ENCODE measurements around the gene CCDC158. TPM values are rescaled to one million over a fixed set of nuclear protein-coding genes. Genes with fewer than 3 reads are reported as not detected.

CCDC158 gene
- total RNA-seq, 1 donor from 2014 or later = not detected

GRCh38 chr4:76354517-76355473 lies 66.1 kb downstream of the CCDC158 start:
- Mint-ChIP-seq H3K4me1 (ENCODE audit: low read depth, unreplicated experiment) (no peaks in the 10 kb centered on the region), H3K27ac (ENCODE audit: unreplicated experiment) (no peak overlapping the region)

GRCh38 chr4:76342803-76343202 lies 78.1 kb downstream of the CCDC158 start:
- Mint-ChIP-seq H3K36me3 (ENCODE audit: unreplicated experiment) (peaks cover 4% of the 10 kb centered on the region), H3K9me3 (ENCODE audit: unreplicated experiment) (no peaks in the 10 kb centered on the region)
- no peak for TF ChIP-seq CTCF (IDR thresholded peaks at IDR 0.05; ENCODE audit: partially characterized antibody, unreplicated experiment)

More at GRCh38 chr4:76354517-76355473, 66.1 kb downstream of the CCDC158 start:
- peaks cover 2% of the 10 kb centered on the region for H3K9me3 Mint-ChIP-seq (ENCODE audit: unreplicated experiment)
- H3K27me3 Mint-ChIP-seq (ENCODE audit: unreplicated experiment) = peaks cover 4% of the 10 kb centered on the region
- H3K36me3 Mint-ChIP-seq (ENCODE audit: unreplicated experiment) = peaks cover 23% of the 10 kb centered on the region
- DNase-seq = no peak
- no peak overlapping the region for H3K4me3 Mint-ChIP-seq (ENCODE audit: unreplicated experiment)
- TF ChIP-seq CTCF (IDR thresholded peaks at IDR 0.05; ENCODE audit: partially characterized antibody, unreplicated experiment) = no peak

GRCh38 chr4:76342191-76342590 lies 78.8 kb downstream of the CCDC158 start:
- no peak overlapping the region for H3K4me3 Mint-ChIP-seq (ENCODE audit: unreplicated experiment)
- H3K4me1 Mint-ChIP-seq (ENCODE audit: low read depth, unreplicated experiment) = no peaks in the 10 kb centered on the region
- TF ChIP-seq CTCF (IDR thresholded peaks at IDR 0.05; ENCODE audit: partially characterized antibody, unreplicated experiment) = no peak
- DNase-seq = no peak
- no peak overlapping the region for H3K27ac Mint-ChIP-seq (ENCODE audit: unreplicated experiment)
- no peaks in the 10 kb centered on the region for H3K27me3 Mint-ChIP-seq (ENCODE audit: unreplicated experiment)
- H3K36me3 Mint-ChIP-seq (ENCODE audit: unreplicated experiment) = no peaks in the 10 kb centered on the region
- H3K9me3 Mint-ChIP-seq (ENCODE audit: unreplicated experiment) = no peaks in the 10 kb centered on the region

More at GRCh38 chr4:76342803-76343202, 78.1 kb downstream of the CCDC158 start:
- DNase-seq = no peak
- Mint-ChIP-seq H3K27me3 (ENCODE audit: unreplicated experiment) (peaks cover 2% of the 10 kb centered on the region), H3K27ac (ENCODE audit: unreplicated experiment) (no peak overlapping the region), H3K4me3 (ENCODE audit: unreplicated experiment) (no peak overlapping the region), H3K4me1 (ENCODE audit: low read depth, unreplicated experiment) (no peaks in the 10 kb centered on the region)

DNA sequence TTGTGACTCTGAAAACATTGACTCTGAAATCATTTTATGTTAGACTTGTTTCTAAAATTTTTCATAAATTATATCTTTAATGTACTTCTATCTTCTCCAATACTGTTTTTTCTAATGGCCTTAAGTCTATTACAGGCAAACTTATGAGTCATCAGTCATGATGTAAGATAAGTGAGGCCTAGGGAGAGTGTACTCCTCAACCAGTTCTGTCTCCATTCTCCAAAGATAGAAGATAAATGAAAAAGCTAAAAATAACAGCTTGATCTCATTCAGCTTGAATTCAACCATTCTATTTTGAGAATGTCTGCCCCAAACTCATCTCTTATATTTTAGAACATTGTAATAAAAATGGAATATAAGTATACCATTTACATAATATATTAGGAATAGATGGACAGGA lies 79.9 kb downstream of the CCDC158 start:
- Mint-ChIP-seq H3K36me3 (ENCODE audit: unreplicated experiment) (peaks cover 4% of the 10 kb centered on the region), H3K27ac (ENCODE audit: unreplicated experiment) (no peak overlapping the region), H3K4me3 (ENCODE audit: unreplicated experiment) (no peak overlapping the region), H3K4me1 (ENCODE audit: low read depth, unreplicated experiment) (no peaks in the 10 kb centered on the region), H3K27me3 (ENCODE audit: unreplicated experiment) (no peaks in the 10 kb centered on the region), H3K9me3 (ENCODE audit: unreplicated experiment) (no peaks in the 10 kb centered on the region)
- no peak for TF ChIP-seq CTCF (IDR thresholded peaks at IDR 0.05; ENCODE audit: partially characterized antibody, unreplicated experiment)
- DNase-seq = no peak

DNA sequence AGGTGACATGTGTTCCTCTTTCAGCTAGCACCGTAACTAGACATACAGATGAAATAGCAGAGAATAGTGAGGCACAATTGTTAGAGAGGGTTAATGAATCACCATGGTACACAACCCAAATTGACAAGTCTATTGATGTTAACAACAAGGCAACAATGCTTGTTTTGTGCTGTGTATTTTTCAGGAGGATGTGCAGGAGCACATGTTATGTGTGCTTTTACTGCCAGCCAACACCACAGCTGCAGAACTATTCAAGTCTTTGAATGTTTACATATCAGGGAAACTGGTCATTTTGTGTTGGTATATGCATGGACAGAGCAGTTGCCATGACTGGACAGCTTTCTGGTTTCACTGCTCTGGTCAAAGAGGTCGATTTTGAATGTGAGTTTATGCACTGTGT lies 81.6 kb downstream of the CCDC158 start:
- no peak for TF ChIP-seq CTCF (IDR thresholded peaks at IDR 0.05; ENCODE audit: partially characterized antibody, unreplicated experiment)
- Mint-ChIP-seq H3K27ac (ENCODE audit: unreplicated experiment) (no peak overlapping the region), H3K27me3 (ENCODE audit: unreplicated experiment) (no peaks in the 10 kb centered on the region), H3K4me1 (ENCODE audit: low read depth, unreplicated experiment) (no peaks in the 10 kb centered on the region), H3K9me3 (ENCODE audit: unreplicated experiment) (no peaks in the 10 kb centered on the region), H3K36me3 (ENCODE audit: unreplicated experiment) (peaks cover 4% of the 10 kb centered on the region), H3K4me3 (ENCODE audit: unreplicated experiment) (no peak overlapping the region)
- DNase-seq = no peak
